ENCODE measurements around the gene UTP18. TPM values are rescaled to one million over a fixed set of nuclear protein-coding genes. Genes with fewer than 3 reads are reported as not detected.

UTP18 gene
- total and polyA plus RNA-seq, 2 of the 8 experiments (the other 6 are each of a cell fraction or from before 2014, with no cell fraction given) = 17.9 to 85.7 TPM

GRCh38 chr17:51230306-51230705, 30.0 kb upstream of the UTP18 start:
- Histone ChIP-seq H2BK120ac (replicated peaks; ENCODE audit: low read depth, low read length) (no peak overlapping the region), H2AK5ac (ENCODE audit: low read depth, low read length) (no peak overlapping the region), H3K9me3 (ENCODE audit: insufficient read depth in 2 of 2, low read depth in 1 of 2, low read length in 1 of 2) (no peaks in the 10 kb centered on the region), H2BK12ac (ENCODE audit: low read depth, low read length) (no peak overlapping the region), H3K9ac (replicated peaks in 1 of 4; ENCODE audit: extremely low read depth in 1 of 4, low read depth in 3 of 4, low read length in 3 of 4) (no peak overlapping the region), H3K79me2 (ENCODE audit: control insufficient read depth in 1 of 2, insufficient read depth in 2 of 2, low read length in 2 of 2) (peaks cover 0 to 78% of the 10 kb centered on the region in 2 experiments; a peak in 3 of 4 replicates), H2AFZ (ENCODE audit: low read length) (no peak overlapping the region), H4K8ac (ENCODE audit: extremely low read depth, insufficient read depth, low read length) (no peak overlapping the region), H3K23ac (ENCODE audit: insufficient read length) (no peak overlapping the region), H2BK15ac (ENCODE audit: low read length) (no peak overlapping the region), H4K91ac (replicated peaks; ENCODE audit: insufficient read length, low read length) (no peak overlapping the region), H2BK20ac (ENCODE audit: low read length) (no peak overlapping the region), H2BK5ac (ENCODE audit: low read depth, low read length) (no peak overlapping the region), H3K4me1 (replicated peaks in 1 of 4; ENCODE audit: control insufficient read depth in 3 of 4, insufficient read depth in 4 of 4, low read length in 3 of 4) (no peaks in the 10 kb centered on the region), H3K4ac (replicated peaks; ENCODE audit: insufficient read length, low read depth, low read length) (no peak overlapping the region), H3K27me3 (replicated peaks in 1 of 4; ENCODE audit: control insufficient read depth in 3 of 4, extremely low read depth in 1 of 4, insufficient read depth in 3 of 4, low read length in 3 of 4) (no peaks in the 10 kb centered on the region), H3K4me2 (ENCODE audit: insufficient read depth in 1 of 2, low read depth in 2 of 2, low read length in 2 of 2) (no peak overlapping the region), H3K14ac (ENCODE audit: insufficient read length) (no peak overlapping the region), H4K5ac (ENCODE audit: insufficient read length, low read depth, low read length) (no peak overlapping the region), H3K79me1 (ENCODE audit: low read depth, low read length) (peaks cover 2% of the 10 kb centered on the region; the same call in 1 of the 2 replicates), H3K23me2 (ENCODE audit: low read depth, low read length) (no peaks in the 10 kb centered on the region), H3K4me3 (ENCODE audit: extremely low read depth in 1 of 4, insufficient read depth in 2 of 4, low read depth in 3 of 4, low read length in 4 of 4) (no peak overlapping the region), H3K56ac (replicated peaks; ENCODE audit: insufficient read length, low read depth, low read length) (no peak overlapping the region), H3K27ac (ENCODE audit: low read depth, low read length) (peak overlapping the region; percentile 15; the same call in 1 of the 2 replicates), H4K20me1 (replicated peaks in 1 of 2; ENCODE audit: control insufficient read depth in 1 of 2, insufficient read depth in 2 of 2, low read length in 2 of 2) (peaks cover 3 to 5% of the 10 kb centered on the region in 2 experiments), H3K36me3 (ENCODE audit: control insufficient read depth in 2 of 4, insufficient read depth in 4 of 4, low read length in 3 of 4) (no peaks in the 10 kb centered on the region), H3K18ac (ENCODE audit: extremely low read depth, low read length) (no peak overlapping the region)
- FAIRE-seq = no peak
- ChIA-PET CTCF (ENCODE audit: partially characterized antibody) (interaction anchor here (0.6 to 0.7 kb wide), 2 partner anchors 17 to 304 kb away, joined by 3 to 5 read pairs; no protein-coding TSS in a partner anchor), POLR2A (ENCODE audit: partially characterized antibody) (interaction anchor here (0.8 to 2.6 kb wide), 5 partner anchors 8 to 64 kb away, joined by 3 to 7 read pairs (median 4); partner anchors contain the start of gene NME2)
- no peak for TF ChIP-seq MAFK (IDR thresholded peaks at IDR 0.05; ENCODE audit: low read depth, low read length)
- no peak for DNase-seq (ENCODE audit: low read depth in 1 of 2, low spot score in 2 of 2)
- 88% methylated on average over 4 of the region's 4 CpGs; no CpG with 5 or more reads in 1 of the 2 experiments for WGBS, 2 experiments (ENCODE audit: extremely low coverage in 1 of 2, insufficient coverage in 1 of 2, insufficient read length in 1 of 2, insufficient replicate concordance in 2 of 2, low coverage in 1 of 2, low lambda C conversion rate in 2 of 2, missing lambda C conversion rate in 1 of 2)
